Stomach (tissue), 4 donors: ENCODE measurements around the gene TCOF1.

ENCODE experiments used
- POLR2A ChIP-seq, 4 donors: fragments of 450-650 bp; IDR thresholded peaks; one replicate each; pipeline ENCODE4 v1.6.1; 2016; ENCODE audit warnings: antibody characterized with exemption in 4 of 4, control low read depth in 2 of 4, mild to moderate bottlenecking in 1 of 4, moderate library complexity in 1 of 4
- POLR2AphosphoS5 ChIP-seq, 3 donors: sonication (generic); formaldehyde crosslinking; IDR thresholded peaks; one replicate each; pipeline ENCODE4 v1.6.1; 2016; ENCODE audit warnings: antibody characterized with exemption in 3 of 3
- TF ChIP-seq, protein P1 (sequence below), 7 experiments: fragments of 450-650 bp in 4 of 7; fragments of 200-600 bp in 3 of 7; sonication (generic) in 3 of 7; IDR thresholded peaks; one replicate each; pipeline ENCODE4 v1.5.1; 2016 to 2019; ENCODE audit warnings: antibody characterized with exemption in 7 of 7, control low read depth in 2 of 7, mild to moderate bottlenecking in 1 of 7

DNA sequence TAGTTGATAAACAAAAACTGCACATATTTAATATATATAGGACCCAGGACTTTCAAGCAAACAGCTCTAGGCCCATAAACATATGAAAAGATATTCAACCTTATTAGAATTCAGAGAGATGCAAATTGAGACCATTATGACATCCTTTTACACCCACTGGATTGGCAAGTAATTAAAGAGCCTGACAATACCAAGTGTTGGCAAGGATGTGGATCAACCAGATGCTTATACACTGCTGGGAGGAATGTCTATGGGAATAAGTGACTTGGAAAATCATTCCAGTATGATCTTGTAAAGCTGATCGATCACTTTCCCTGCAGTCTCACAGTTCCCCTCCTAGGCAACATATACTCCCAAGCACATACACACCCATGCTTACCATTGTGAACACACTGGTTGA lies 15.5 kb upstream of the TCOF1 start:
- TF ChIP-seq, protein P1, sequence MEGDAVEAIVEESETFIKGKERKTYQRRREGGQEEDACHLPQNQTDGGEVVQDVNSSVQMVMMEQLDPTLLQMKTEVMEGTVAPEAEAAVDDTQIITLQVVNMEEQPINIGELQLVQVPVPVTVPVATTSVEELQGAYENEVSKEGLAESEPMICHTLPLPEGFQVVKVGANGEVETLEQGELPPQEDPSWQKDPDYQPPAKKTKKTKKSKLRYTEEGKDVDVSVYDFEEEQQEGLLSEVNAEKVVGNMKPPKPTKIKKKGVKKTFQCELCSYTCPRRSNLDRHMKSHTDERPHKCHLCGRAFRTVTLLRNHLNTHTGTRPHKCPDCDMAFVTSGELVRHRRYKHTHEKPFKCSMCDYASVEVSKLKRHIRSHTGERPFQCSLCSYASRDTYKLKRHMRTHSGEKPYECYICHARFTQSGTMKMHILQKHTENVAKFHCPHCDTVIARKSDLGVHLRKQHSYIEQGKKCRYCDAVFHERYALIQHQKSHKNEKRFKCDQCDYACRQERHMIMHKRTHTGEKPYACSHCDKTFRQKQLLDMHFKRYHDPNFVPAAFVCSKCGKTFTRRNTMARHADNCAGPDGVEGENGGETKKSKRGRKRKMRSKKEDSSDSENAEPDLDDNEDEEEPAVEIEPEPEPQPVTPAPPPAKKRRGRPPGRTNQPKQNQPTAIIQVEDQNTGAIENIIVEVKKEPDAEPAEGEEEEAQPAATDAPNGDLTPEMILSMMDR (IDR thresholded peaks at IDR 0.05) = no peak
- TF ChIP-seq POLR2A (IDR thresholded peaks at IDR 0.05) (no peak), POLR2AphosphoS5 (IDR thresholded peaks at IDR 0.05) (no peak)
